ENCODE results near the gene GARNL3. TPM values are rescaled to one million over a fixed set of nuclear protein-coding genes. Genes with fewer than 3 reads are reported as not detected.

Gene GARNL3
- total and polyA plus RNA-seq, 2 of the 13 experiments (the other 11 are each of a cell fraction or from before 2014, with no cell fraction given): 3.9 to 11.0 TPM

DNA sequence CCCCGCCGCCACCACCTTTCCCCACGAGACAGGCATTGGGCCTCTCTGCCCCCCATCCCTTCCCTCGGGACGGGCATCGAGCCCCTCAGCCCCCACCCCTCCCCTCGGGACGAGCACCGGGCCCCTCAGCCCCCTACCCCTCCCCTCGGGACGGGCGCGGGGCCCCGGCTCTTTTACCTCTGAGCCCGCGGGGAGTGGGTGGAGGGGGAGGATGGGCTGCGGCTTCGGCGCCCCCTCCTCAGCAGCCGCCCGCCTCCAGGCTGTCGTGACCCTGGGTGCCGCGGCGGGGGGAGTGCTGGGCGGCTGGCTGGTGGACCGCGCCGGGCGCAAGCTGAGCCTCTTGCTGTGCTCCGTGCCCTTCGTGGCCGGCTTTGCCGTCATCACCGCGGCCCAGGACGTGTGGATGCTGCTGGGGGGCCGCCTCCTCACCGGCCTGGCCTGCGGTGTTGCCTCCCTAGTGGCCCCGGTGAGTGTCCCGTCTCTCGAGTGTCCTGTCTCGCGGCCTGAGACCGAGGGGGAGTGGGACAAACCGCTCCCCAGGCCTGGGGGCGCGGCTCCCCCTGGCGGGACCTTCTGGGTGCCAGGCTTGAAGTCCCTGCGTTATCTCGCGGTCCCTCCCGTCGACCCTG lies 133.2 kb downstream of the GARNL3 start (continued):
- TF ChIP-seq TEAD2 (CRISPR knock-in tag; IDR thresholded peaks at IDR 0.05): no peak
- TF ChIP-seq HDAC6 (IDR thresholded peaks at IDR 0.05; ENCODE audit: low read depth, low read length): no peak
- TF ChIP-seq RAD21 (CRISPR knock-in tag; IDR thresholded peaks at IDR 0.05): peak; percentile 90
- TF ChIP-seq, protein P1, sequence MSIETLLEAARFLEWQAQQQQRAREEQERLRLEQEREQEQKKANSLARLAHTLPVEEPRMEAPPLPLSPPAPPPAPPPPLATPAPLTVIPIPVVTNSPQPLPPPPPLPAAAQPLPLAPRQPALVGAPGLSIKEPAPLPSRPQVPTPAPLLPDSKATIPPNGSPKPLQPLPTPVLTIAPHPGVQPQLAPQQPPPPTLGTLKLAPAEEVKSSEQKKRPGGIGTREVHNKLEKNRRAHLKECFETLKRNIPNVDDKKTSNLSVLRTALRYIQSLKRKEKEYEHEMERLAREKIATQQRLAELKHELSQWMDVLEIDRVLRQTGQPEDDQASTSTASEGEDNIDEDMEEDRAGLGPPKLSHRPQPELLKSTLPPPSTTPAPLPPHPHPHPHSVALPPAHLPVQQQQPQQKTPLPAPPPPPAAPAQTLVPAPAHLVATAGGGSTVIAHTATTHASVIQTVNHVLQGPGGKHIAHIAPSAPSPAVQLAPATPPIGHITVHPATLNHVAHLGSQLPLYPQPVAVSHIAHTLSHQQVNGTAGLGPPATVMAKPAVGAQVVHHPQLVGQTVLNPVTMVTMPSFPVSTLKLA (IDR thresholded peaks at IDR 0.05): no peak
- no peak for TF ChIP-seq ZNF7 (CRISPR knock-in tag; IDR thresholded peaks at IDR 0.05)
- TF ChIP-seq CEBPG (CRISPR knock-in tag; IDR thresholded peaks at IDR 0.05): no peak
- no peak for TF ChIP-seq ZNF3 (CRISPR knock-in tag; IDR thresholded peaks at IDR 0.05)
- TF ChIP-seq MATR3 (CRISPR knock-in tag; IDR thresholded peaks at IDR 0.05): no peak
- no peak for TF ChIP-seq ZNF549 (CRISPR knock-in tag; IDR thresholded peaks at IDR 0.05)
- TF ChIP-seq, protein P2, sequence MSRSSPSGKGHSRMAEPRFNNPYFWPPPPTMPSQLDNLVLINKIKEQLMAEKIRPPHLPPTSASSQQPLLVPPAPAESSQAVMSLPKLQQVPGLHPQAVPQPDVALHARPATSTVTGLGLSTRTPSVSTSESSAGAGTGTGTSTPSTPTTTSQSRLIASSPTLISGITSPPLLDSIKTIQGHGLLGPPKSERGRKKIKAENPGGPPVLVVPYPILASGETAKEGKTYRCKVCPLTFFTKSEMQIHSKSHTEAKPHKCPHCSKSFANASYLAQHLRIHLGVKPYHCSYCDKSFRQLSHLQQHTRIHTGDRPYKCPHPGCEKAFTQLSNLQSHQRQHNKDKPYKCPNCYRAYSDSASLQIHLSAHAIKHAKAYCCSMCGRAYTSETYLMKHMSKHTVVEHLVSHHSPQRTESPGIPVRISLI (CRISPR knock-in tag; IDR thresholded peaks at IDR 0.05; ENCODE audit: borderline replicate concordance): no peak
- TF ChIP-seq, protein P3, sequence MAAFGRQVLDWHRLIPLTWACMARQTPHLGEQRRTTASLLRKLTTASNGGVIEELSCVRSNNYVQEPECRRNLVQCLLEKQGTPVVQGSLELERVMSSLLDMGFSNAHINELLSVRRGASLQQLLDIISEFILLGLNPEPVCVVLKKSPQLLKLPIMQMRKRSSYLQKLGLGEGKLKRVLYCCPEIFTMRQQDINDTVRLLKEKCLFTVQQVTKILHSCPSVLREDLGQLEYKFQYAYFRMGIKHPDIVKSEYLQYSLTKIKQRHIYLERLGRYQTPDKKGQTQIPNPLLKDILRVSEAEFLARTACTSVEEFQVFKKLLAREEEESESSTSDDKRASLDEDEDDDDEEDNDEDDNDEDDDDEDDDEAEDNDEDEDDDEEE (CRISPR knock-in tag; IDR thresholded peaks at IDR 0.05): peak; percentile 35; the same call in 1 of the 2 replicates
- TF ChIP-seq, protein P4, sequence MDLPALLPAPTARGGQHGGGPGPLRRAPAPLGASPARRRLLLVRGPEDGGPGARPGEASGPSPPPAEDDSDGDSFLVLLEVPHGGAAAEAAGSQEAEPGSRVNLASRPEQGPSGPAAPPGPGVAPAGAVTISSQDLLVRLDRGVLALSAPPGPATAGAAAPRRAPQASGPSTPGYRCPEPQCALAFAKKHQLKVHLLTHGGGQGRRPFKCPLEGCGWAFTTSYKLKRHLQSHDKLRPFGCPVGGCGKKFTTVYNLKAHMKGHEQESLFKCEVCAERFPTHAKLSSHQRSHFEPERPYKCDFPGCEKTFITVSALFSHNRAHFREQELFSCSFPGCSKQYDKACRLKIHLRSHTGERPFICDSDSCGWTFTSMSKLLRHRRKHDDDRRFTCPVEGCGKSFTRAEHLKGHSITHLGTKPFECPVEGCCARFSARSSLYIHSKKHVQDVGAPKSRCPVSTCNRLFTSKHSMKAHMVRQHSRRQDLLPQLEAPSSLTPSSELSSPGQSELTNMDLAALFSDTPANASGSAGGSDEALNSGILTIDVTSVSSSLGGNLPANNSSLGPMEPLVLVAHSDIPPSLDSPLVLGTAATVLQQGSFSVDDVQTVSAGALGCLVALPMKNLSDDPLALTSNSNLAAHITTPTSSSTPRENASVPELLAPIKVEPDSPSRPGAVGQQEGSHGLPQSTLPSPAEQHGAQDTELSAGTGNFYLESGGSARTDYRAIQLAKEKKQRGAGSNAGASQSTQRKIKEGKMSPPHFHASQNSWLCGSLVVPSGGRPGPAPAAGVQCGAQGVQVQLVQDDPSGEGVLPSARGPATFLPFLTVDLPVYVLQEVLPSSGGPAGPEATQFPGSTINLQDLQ (CRISPR knock-in tag; IDR thresholded peaks at IDR 0.05): no peak
- TF ChIP-seq, protein P5, sequence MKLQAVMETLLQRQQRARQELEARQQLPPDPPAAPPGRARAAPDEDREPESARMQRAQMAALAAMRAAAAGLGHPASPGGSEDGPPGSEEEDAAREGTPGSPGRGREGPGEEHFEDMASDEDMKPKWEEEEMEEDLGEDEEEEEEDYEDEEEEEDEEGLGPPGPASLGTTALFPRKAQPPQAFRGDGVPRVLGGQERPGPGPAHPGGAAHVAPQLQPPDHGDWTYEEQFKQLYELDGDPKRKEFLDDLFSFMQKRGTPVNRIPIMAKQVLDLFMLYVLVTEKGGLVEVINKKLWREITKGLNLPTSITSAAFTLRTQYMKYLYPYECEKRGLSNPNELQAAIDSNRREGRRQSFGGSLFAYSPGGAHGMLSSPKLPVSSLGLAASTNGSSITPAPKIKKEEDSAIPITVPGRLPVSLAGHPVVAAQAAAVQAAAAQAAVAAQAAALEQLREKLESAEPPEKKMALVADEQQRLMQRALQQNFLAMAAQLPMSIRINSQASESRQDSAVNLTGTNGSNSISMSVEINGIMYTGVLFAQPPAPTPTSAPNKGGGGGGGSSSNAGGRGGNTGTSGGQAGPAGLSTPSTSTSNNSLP (IDR thresholded peaks at IDR 0.05; ENCODE audit: low read depth, low read length): no peak
- TF ChIP-seq CHCHD3 (CRISPR knock-in tag; IDR thresholded peaks at IDR 0.05): 0 out of 2 replicates have a peak, but pooled peaks have one; percentile 11
- TF ChIP-seq, protein P6, sequence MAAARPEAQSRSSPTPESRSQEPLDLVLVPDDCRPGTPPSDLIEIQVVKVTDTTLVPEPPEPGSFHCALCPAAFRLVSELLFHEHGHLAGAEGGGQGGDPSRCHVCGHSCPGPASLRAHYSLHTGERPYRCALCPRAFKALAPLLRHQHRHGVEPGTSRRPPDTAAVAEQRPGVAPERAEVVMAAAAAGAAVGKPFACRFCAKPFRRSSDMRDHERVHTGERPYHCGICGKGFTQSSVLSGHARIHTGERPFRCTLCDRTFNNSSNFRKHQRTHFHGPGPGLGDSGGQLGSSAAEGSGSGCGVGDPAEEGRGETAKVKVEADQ (CRISPR knock-in tag; IDR thresholded peaks at IDR 0.05; ENCODE audit: borderline replicate concordance): peak; percentile 7; the same call in 1 of the 2 replicates
- no peak for TF ChIP-seq SOX6 (IDR thresholded peaks at IDR 0.05)
- TF ChIP-seq SOX6 (CRISPR knock-in tag; IDR thresholded peaks at IDR 0.05): 0 out of 2 replicates have a peak, but pooled peaks have one; percentile 24
- no peak for TF ChIP-seq PAF1 (CRISPR knock-in tag; IDR thresholded peaks at IDR 0.05)
- TF ChIP-seq SSRP1 (CRISPR knock-in tag; IDR thresholded peaks at IDR 0.05): peak; percentile 76; the same call in 1 of the 2 replicates
- TF ChIP-seq, protein P7, sequence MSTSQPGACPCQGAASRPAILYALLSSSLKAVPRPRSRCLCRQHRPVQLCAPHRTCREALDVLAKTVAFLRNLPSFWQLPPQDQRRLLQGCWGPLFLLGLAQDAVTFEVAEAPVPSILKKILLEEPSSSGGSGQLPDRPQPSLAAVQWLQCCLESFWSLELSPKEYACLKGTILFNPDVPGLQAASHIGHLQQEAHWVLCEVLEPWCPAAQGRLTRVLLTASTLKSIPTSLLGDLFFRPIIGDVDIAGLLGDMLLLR (CRISPR knock-in tag; IDR thresholded peaks at IDR 0.05): 0 out of 2 replicates have a peak, but pooled peaks have one; percentile 50
- TF ChIP-seq ZFYVE20 (CRISPR knock-in tag; IDR thresholded peaks at IDR 0.05; ENCODE audit: borderline replicate concordance, low read depth): no peak
